KOPT-K1 (cell line): Measurements from ENCODE around the gene DLG1.
"Not testable (repeated sequence)": the region's sequence is repeated elsewhere in the genome, so short reads cannot be mapped to it uniquely, and the experiment has no call there.

Experiments
- H3K27ac ChIP-seq: fragments of 200-600 bp; sonication (generic); 2 replicates; pipeline ENCODE4 v1.5.1; 2016; ENCODE audit warnings: antibody characterized with exemption, mild to moderate bottlenecking, low read depth, low read length; ENCODE audit not compliant: poor library complexity, severe bottlenecking
- H3K36me3 ChIP-seq: fragments of 200-600 bp; sonication (generic); 2 replicates; pipeline ENCODE4 v1.5.1; 2017; ENCODE audit warnings: antibody characterized with exemption, mild to moderate bottlenecking, low read length, moderate library complexity; ENCODE audit not compliant: insufficient read depth
- H3K9me3 ChIP-seq: fragments of 200-600 bp; sonication (generic); 2 replicates; pipeline ENCODE4 v1.5.1; 2017; ENCODE audit warnings: antibody characterized with exemption, low read length, mild to moderate bottlenecking; ENCODE audit not compliant: insufficient read depth, poor library complexity, severe bottlenecking

Gene DLG1

DNA sequence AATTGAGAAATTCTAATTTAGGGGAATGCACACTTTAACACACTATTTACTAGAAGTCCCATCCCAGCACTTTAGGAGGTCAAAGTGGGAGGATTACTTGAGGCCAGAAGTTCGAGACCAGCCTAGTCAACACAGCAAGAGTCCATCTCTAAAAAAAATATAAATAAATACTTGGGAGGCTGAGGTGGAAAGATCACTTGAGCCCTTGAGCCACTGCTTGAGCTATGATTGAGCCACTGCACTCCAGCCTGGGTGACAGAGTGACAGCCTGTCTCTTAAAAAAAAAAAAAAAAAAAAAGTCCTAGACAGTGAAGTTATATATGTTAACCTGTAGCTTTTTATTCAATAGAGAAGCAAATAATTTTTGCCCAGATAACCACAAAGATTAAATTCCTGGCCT lies 69.2 kb downstream of the DLG1 start:
- Histone ChIP-seq H3K27ac (no peak overlapping the region), H3K36me3 (no peaks in the 10 kb centered on the region)

GRCh38 chr3:197227780-197228574 lies 70.4 kb downstream of the DLG1 start:
- Histone ChIP-seq H3K9me3 (no peaks in the 10 kb centered on the region), H3K36me3 (no peaks in the 10 kb centered on the region), H3K27ac (no peak overlapping the region)

More for the DNA sequence above, 69.2 kb downstream of the DLG1 start:
- no peaks in the 10 kb centered on the region for H3K9me3 ChIP-seq

DNA sequence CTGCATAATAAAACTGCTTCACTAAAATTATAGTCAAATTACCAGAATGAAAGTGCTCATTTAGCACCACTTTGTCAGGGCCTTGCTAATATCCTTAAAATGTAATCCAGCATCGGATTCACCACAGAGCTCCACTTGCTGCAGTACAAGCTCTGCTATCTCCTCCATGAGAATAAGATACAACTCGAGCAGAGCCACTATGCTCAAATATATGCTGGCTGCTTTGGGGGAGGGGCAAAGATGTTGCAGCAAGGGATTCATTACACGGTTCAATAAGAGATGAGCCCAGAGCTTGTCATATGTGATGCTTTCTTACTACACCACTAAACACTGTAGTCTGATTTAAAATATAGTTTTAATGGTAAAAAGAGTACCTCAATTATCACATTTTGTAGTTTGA lies 72.2 kb downstream of the DLG1 start:
- no peaks in the 10 kb centered on the region for H3K9me3 ChIP-seq
- H3K27ac ChIP-seq, result no peak overlapping the region

GRCh38 chr3:197225579-197225978 lies 72.8 kb downstream of the DLG1 start:
- no peaks in the 10 kb centered on the region for H3K36me3 ChIP-seq
- no peak overlapping the region for H3K27ac ChIP-seq
- no peaks in the 10 kb centered on the region for H3K9me3 ChIP-seq

More for the DNA sequence above, 72.2 kb downstream of the DLG1 start:
- H3K36me3 ChIP-seq, result no peaks in the 10 kb centered on the region

DNA sequence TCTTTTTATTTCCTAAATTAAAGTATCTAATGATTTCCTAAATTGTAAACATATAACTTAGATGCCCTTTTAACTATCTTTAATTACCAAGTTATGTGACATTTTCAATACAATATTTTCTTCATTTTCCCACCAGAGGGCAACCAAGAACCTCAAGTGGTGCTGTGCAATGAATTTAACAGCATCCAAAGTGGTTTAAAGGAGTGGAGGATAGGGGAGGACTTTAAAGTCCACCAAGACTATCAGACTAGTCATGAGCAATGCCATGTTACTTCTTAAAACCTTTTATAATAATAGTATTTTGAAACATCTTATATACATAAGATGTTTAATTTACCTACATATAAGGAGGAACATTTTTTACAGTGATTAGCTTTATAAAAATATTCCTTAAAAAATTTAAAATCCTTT lies 74.4 kb downstream of the DLG1 start:
- Histone ChIP-seq H3K9me3 (no peaks in the 10 kb centered on the region), H3K27ac (no peak overlapping the region), H3K36me3 (no peaks in the 10 kb centered on the region)

GRCh38 chr3:197222937-197223370 lies 75.5 kb downstream of the DLG1 start:
- H3K36me3 ChIP-seq, result no peaks in the 10 kb centered on the region
- no peaks in the 10 kb centered on the region for H3K9me3 ChIP-seq
- no peak overlapping the region for H3K27ac ChIP-seq

- Histone ChIP-seq H3K9me3 (no peaks in the 10 kb centered on the region), H3K27ac (no peak overlapping the region), H3K36me3 (no peaks in the 10 kb centered on the region)
Measured at GRCh38 chr3:197219619-197220018, 78.8 kb downstream of the DLG1 start.

- no peaks in the 10 kb centered on the region for H3K9me3 ChIP-seq
- no peaks in the 10 kb centered on the region for H3K36me3 ChIP-seq
- no peak overlapping the region for H3K27ac ChIP-seq
Measured at GRCh38 chr3:197218210-197218609, 80.2 kb downstream of the DLG1 start.

GRCh38 chr3:197216914-197217313 lies 81.5 kb downstream of the DLG1 start:
- Histone ChIP-seq H3K9me3 (peaks cover under 1% of the 10 kb centered on the region), H3K27ac (no peak overlapping the region)

DNA sequence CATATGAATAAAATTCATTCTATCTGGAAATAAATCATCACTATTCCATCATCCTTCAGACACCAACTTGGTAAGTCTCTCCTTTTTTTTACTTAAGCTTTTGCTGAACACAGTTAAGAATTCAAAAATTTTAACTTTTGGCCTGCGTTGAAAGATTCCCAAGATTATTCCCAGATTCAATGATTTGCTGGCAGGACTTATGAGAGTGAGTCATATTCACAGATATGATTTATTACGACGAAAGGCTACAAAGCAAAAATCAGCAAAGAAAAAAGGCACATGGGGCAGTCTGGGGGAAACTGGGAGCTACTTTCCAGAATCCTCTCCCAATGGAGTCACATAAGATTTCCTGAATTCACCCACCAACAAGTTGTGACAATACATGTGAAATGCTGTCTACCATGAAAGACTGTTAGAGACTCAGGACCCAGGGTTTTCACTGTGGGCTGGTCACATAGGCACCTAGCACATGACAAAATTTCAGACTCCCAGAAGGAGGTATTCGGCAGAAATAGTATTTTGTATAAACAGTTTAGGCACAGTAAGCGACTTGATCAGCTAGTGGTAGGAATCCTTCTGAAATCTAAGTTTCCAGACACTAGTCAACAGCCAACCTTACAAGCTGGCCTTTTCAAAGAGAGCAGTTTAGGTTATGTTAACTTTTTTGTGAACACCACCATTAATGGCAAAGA lies 82.1 kb downstream of the DLG1 start:
- H3K9me3 ChIP-seq, result peaks cover 7% of the 10 kb centered on the region
- H3K36me3 ChIP-seq, result no peaks in the 10 kb centered on the region
- no peak overlapping the region for H3K27ac ChIP-seq

More at GRCh38 chr3:197216914-197217313, 81.5 kb downstream of the DLG1 start:
- no peaks in the 10 kb centered on the region for H3K36me3 ChIP-seq

DNA sequence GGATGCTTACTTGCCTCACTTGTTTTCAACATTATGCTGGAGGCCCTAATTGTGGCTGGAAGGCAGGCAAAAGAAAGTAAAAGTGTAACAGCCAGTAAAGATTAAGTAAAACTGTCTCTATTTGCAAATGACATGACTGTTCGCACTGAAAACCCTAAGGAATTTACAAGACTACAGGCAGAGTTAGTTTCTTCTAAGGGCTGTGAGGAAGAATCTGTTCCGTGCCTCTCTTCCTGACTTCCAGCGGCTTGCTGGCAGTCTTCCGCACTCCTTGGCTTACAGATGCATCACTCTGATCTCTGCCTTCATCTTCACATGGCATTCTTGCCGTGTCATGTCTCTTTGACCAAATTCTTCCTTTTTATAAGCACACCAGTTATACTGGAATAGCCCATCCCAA lies 86.1 kb downstream of the DLG1 start:
- Histone ChIP-seq H3K27ac (no peak overlapping the region), H3K9me3 (peaks cover 7% of the 10 kb centered on the region), H3K36me3 (no peaks in the 10 kb centered on the region)

DNA sequence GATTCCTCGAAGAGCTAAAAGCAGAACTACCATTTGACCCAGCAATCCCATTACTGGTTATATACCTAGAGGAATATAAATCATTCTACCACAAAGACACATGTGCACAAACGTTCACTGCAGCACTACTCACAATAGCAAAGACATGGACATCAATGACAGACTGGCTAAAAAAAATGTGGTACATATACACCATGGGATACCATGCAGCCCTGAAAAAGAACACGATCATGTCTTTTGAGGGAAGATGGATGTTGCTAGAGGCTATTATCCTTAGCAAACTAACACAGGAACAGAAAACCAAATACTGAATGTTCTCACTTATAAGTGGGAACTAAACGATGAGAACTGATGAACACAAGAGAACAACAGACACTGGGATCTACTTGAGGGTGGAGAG lies 86.7 kb downstream of the DLG1 start:
- not testable (repeated sequence) for H3K36me3 ChIP-seq, H3K9me3 ChIP-seq, H3K27ac ChIP-seq

- H3K36me3 ChIP-seq, result no peaks in the 10 kb centered on the region
- peaks cover 7% of the 10 kb centered on the region for H3K9me3 ChIP-seq
- H3K27ac ChIP-seq, result no peak overlapping the region
Measured at GRCh38 chr3:197209366-197210260, 88.8 kb downstream of the DLG1 start.

GRCh38 chr3:197206913-197207312 lies 91.5 kb downstream of the DLG1 start:
- Histone ChIP-seq H3K9me3 (peaks cover 6% of the 10 kb centered on the region), H3K27ac (no peak overlapping the region), H3K36me3 (no peaks in the 10 kb centered on the region)

- Histone ChIP-seq H3K36me3 (no peaks in the 10 kb centered on the region), H3K9me3 (no peaks in the 10 kb centered on the region), H3K27ac (no peak overlapping the region)
Measured at GRCh38 chr3:197205675-197206074, 92.7 kb downstream of the DLG1 start.
